ENCODE results near the gene LHCGR.

- TF ChIP-seq, protein P1, sequence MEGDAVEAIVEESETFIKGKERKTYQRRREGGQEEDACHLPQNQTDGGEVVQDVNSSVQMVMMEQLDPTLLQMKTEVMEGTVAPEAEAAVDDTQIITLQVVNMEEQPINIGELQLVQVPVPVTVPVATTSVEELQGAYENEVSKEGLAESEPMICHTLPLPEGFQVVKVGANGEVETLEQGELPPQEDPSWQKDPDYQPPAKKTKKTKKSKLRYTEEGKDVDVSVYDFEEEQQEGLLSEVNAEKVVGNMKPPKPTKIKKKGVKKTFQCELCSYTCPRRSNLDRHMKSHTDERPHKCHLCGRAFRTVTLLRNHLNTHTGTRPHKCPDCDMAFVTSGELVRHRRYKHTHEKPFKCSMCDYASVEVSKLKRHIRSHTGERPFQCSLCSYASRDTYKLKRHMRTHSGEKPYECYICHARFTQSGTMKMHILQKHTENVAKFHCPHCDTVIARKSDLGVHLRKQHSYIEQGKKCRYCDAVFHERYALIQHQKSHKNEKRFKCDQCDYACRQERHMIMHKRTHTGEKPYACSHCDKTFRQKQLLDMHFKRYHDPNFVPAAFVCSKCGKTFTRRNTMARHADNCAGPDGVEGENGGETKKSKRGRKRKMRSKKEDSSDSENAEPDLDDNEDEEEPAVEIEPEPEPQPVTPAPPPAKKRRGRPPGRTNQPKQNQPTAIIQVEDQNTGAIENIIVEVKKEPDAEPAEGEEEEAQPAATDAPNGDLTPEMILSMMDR (IDR thresholded peaks at IDR 0.05) = no peak
- TF ChIP-seq POLR2A (IDR thresholded peaks at IDR 0.05) (no peak), POLR2AphosphoS5 (IDR thresholded peaks at IDR 0.05) (no peak), EP300 (IDR thresholded peaks at IDR 0.05) (no peak)
These were observed at the start of gene LHCGR for GRCh38 chr2:48755473-48755872.

All from stomach (tissue), 4 donors.